NCI-H345 treated with DMSO at 0.1 percent for 48 hours (cell line): ENCODE results near the gene CNTNAP5.

Experiments used
- DNase-seq: peaks from one replicate; lab custom pipeline; 2025; ENCODE audit not compliant: unreplicated experiment; lab: John Stamatoyannopoulos, UW

Gene CNTNAP5

DNA sequence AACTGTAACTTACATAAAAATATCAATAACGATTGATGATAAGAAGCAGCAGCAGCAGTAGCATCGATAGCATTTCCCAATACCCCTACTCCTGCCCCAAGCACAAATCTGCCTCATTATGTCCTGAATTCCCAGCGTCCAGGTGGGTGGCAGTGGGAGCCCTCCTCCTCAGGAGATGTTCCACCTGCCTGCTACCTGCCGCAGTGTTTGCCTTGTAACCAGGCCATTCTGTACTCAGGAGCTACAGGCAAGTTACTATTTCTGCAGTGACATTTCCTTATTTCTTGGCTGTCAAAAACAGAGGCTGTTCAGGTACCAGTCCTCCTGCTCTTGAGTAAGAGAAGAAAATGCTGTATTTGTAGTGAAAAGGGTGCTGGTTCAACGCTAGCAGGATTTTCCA, 236.4 kb downstream of the CNTNAP5 start:
- no peak for DNase-seq

DNA sequence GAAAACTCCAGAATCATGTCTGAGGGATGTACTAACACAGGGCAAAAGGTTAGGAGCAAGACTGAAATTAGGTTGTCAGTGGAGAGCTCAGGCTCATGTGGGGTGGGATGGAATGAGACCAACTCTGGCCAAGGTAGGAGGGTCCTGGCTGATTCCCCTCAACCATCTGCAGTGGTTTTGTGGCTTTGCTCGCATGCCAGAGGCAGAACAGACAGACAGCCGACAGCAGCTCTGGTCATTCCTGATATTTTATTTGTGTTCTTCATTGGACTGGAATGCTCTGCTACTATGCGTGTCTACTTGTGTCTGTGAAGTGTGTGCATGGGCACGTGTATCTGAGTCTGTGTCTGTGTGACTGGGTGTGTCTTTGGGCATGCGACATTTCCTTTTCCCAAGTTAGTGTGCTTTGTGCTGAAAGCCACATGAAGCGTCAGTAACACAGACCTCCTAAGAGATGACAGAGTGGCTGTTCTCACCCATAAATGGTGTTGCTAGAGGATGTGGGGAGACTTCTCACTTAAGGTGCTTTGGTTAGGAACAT, 239.5 kb downstream of the CNTNAP5 start:
- no peak for DNase-seq

DNA sequence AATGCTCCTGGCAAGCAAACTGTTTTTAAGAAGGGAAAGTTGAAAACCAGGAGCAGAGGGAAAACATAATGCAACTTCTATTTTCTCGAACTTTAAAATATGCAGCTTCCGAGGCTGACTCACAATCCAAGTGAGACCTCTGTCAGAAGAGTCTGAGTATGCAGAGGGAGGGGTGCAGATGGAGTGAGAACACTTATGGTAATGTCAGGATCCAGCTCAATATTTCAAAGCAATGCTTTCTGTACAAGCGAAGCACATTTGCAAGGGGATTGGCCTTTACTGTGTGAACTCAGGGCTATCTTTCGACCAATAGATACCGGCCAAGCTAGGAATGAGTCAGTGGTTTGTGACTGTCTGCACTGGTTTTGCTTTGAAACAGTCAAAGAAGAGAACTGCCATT, 242.7 kb downstream of the CNTNAP5 start:
- no peak for DNase-seq

DNA sequence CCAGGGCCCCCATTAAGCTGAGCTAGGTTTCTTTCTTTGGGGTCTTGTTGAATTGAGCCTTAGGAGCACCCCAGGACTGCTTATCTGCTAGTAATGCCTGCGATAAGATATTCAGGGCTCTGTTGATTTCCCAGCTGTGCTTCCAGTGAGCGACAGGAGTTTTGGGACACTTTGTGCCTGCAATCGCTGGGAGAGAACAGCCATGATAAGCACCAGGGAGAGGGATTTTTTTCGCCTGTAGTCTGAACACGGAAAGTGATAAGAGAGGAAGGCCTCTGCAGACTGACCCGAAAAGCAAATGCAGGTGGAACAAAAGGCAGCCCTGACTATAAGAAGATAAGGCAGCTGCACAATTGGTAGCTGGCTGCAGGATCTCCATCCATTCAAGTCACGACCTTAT, 244.3 kb downstream of the CNTNAP5 start:
- DNase-seq: no peak

DNA sequence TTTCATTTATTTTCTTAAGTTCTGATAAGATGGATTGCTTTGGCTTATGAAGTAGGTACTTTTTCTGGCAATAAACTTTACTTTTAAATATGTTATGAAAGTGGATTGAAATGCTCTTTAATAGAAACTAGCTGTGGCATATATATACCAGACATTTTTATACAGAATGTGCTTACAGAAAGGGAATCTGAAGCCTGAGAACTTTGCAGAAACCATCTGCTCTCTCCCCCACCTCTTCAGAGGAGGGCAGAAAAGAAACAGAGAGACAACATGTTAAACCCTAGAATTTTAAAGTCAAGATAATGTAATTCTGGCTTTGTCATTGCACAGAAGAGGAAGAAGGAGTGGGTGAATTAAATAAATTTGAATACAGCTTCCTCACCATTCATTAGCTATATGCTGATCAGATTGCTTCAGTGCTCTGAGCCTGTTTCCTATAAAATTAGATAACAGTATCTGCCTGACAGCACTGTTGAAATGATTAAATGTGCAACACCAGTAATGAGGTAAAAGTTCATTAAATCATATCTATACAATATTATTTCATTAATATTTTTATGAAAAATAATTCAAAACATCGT, 247.3 kb downstream of the CNTNAP5 start:
- no peak for DNase-seq

DNA sequence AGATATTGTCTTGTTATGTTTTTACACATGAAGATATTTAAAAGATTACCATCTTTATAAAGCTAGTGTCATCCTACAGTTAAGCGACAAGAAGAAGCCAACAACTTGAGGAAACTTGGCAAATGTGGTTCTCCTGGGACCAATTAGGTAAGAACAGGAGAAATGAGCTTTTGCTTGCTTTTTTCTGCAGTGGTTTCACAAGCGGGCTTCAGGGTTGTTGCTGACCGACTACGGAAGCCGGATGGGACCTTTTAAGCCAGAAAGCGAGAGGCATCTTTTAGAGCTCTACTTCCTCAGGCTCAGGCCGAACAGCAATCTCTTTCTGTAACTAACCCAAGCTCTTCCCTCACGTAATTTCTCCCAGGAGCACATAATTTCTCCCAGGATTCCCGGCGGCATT, 256.5 kb downstream of the CNTNAP5 start:
- no peak for DNase-seq

DNA sequence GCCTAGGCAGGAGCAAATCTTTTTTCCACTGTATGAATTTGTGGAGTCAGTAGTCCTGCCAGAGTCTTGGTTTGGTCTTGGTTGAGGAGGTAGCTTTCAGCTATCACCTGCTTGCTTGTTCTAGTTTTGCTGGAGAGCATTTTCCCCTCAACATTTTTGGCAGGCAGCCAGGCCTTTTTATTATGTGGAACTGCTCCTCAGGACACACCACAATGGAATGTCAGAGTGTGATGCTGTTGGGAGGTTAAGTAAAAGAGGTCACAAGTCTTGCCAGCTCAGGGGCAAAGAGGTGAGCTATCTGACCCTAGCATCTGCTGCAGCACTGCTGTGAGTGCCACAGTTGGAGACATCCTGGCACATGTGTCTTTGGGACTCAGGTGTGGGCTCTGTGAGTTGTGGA, 258.0 kb downstream of the CNTNAP5 start:
- DNase-seq: peak; percentile 11

DNA sequence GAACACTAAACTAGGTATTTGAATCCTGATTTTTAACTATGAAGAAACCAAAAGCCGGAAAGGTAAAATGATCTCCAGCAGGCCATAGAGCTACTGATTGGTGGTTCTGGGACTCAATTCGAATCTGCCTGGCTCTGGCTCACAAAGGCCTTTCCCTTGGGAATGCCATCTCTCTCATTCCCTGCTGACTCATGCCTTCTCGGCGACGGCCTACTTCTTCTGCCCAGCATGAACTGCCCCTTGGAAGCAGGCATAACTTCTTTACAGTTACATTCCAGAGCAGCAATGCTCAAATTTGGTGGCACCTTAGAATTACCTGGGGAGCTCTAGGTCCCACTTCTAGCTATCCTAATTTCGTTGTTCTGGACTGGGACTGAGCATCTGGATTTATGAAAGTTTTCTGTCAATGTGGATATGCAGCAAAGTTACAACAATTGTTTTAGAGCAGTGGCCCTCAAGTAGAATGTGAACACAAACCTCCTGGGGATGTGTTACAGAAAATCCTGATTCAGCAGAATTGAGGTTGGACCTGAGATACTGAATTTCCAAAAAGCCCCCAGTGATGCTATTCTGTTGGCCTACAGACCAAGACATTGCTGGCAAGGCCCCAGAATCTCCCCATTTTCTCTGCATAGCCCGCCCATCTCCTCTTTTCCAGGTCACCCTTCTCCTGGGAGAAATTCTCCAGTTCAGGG, 261.1 kb downstream of the CNTNAP5 start:
- no peak for DNase-seq

DNA sequence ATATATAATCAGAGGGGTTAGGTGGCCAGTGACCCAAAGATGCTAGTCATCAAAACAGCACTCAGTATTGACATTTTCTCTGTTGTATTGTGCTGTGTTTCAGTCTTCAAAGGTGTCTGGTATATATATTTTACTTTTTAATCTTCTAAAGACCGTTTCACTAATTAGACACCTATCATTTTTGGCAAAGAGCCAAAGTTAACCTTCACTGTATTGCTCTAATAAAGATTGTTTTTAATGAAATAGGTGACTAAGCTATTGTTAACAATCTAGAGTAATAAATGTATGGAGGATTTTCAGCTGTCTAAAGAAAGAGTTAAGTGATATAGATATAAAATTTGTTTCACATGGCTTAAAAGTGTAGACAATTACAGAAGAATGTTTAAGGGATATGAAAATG, 264.0 kb downstream of the CNTNAP5 start:
- no peak for DNase-seq

DNA sequence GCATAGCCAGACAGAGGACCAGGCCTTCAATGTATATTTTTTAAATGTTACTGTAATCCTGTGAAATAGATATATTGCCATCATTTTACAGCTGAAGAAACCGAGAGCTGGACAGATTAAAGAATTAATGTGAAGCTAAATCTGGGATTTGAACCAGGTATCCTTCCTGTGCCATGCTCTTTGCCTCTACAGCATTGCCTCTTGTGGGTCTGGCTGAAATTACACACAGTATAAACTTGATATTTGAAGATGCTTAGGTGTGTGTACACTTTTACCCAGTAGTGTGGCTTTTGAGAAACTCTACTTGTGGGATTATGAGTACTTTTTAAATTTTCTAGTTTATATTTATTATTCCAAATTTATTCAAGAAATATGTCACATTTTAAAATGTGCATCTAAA, 264.5 kb downstream of the CNTNAP5 start:
- no peak for DNase-seq

DNA sequence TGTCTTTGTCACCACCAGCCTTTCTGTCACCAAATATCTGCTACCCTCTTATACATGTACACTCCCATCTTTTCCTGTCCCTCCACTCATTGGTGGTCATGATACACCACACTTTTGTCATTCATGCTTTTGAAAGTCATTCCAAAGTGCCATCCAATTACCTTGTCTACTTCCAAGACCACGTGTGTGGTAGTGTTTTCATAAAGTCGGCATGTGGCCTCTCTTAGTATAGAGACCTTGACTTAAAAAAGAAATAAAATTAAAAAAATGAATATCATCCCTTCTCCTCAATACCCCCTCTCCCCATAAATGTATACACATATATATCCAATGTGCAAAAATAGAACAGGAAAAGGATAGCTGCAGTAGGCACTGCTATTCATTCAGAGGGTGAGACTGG, 271.4 kb downstream of the CNTNAP5 start:
- no peak for DNase-seq

DNA sequence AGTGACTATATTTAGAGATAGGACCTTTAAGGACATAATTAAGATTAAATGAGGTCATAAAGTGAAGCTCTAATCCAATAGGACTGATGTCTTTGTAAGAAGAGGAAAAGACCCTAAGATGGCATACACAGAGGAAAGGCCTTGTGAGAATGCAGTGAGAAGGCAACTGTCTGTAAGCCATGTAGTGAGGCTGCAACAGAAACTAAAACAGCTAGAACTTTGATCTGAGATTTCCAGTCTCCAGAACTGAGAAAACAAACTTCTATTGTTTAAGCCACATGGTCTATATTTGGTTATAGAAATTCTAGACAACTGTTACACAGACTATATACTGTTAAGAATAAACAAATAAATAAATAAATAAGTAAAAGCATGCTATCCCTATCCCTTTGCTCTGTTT, 276.8 kb downstream of the CNTNAP5 start:
- DNase-seq: no peak

DNA sequence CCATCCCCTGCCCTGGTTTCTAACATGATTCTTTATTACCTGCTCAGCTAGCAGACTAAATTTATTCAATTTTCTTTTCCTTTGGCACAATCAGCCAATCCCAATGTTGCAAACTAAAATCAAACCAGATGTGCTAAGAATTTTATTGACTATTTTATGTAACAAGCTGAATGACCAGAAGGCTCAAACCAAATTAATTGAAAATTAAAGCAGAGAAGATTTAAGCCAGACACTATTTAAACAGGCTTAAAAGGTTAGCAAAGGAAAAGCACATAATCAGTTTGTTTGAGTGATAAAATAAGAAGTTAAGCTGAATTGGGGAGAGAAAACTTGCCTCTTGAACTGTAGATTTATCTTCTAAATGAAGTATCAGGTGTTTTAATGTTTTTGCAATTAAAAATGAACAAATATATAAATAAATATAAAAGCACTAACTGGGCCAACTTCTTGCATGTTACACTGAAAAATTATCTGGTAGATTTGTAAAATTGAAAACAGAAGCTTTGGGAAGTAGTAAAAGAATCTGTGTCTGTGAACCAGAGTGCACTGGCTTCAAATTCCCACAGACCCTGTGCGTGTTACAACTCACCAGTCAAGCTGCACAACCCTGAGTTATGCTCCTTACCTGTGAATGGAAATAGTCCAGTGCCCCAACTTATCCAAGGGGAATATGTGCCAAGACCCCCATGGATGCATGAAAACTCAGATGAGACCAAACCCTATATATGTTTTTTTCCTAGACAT, 283.4 kb downstream of the CNTNAP5 start:
- DNase-seq: no peak

DNA sequence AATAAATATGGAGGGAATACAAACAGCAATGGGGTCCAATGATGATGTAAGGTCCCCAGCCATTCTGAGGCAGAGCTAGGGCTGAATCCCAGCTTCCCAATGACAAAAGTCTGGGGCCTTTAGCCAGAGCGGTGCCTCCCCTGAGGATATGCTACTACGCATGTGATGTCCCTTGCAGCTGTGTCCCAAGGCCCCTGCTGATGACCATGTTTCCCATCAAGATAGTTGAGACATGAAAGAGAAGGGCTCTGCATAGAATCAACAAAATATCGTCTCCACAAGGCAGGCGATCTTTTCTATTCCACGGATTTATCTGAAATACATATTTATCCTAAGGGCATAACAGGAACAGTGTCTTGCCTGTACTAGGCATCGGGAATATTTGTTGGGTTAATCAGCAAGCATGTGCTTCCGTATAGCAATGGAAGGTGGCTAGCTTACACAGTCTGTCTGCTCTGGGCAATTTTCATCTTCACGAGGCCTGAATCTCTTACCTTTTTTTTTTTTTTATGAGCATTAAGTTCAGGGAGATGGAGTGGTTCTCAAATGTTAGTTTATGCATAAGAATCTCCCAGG, 284.6 kb downstream of the CNTNAP5 start:
- DNase-seq: no peak

DNA sequence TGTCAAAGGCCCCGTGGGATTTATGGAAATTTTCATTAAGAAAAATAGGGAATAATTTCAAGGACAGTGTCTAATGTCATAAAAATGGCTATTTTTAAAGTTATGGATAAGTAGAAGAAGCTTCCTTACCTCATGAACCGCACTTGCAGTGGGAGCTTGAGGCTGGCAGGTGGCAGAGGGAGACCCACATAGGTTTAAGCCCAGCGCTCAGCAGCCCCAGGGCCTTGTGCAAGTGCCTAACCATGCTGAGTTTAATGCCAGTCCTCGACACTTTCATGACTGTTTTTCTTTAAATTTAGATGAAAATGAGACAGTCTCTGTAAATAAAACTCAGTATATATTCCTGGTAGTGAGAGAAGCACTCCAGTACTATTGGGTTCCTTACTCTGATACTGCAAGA, 285.6 kb downstream of the CNTNAP5 start:
- no peak for DNase-seq

DNA sequence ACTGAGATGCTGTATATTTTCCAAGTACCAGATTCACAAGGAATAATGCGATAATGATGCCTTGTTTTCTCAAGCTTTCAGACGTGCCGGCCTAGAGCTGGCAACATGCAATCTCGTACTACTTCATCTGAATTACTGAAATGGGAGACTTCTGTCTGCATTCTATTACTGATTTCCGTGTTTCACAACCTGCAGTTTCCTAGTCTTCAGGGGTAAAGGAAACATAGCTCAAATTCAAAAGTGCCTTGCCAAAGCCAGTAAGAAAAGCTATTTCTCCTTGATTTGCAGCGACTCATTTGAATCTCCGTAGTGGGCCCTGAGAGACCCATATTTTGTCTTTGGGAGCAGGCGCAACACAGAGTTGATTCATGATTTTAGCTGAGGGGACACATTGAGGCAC, 289.0 kb downstream of the CNTNAP5 start:
- DNase-seq: no peak

DNA sequence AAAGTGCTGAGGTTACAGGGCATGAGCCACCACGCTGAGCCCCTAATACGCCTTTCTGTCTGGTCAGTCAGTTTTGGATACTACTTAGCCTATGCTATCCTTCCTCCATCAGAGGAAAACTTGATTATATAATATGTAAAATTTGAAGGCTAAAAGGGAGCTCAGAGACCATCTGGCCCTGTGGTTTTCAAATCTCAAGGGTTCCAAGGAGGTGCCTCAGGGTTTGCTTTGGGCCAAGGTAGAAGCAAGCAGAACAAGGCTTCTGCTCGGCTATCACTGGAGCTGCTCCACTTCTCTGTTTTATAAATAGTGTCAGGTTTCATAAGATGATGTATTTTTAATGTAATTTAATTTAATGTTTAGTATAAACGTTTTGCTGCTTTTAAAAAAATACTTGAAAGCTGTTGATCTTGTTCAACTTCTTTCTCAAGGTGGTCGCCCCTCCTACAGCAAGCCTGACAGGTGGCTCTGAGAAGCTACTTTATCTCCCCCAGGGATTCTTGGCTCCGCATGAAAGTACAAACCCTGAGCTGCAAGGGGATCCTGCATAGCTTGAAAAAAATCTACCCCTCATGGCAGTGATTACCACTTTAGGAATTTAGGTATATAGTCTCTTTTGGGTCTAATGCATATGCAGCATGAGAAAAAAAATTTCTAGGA, 290.3 kb downstream of the CNTNAP5 start:
- no peak for DNase-seq

DNA sequence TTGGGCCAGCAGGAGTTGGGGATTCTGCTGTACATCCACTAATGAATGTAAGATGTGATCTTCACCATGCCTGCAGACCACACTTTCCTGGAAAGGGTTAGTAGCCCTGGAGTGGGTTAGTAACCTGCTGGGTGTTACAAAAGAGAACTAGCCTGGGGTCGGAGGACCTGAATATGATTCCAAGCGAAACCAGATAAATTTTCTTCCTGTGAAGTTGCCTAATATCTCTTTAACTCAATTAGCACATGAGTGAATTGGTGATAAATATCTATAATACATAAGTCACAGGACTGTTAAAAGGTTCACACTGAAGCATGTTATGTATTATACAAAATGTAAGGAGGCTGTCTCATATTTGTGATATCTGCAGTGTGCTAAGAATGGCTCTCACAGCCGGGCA, 291.0 kb downstream of the CNTNAP5 start:
- no peak for DNase-seq

DNA sequence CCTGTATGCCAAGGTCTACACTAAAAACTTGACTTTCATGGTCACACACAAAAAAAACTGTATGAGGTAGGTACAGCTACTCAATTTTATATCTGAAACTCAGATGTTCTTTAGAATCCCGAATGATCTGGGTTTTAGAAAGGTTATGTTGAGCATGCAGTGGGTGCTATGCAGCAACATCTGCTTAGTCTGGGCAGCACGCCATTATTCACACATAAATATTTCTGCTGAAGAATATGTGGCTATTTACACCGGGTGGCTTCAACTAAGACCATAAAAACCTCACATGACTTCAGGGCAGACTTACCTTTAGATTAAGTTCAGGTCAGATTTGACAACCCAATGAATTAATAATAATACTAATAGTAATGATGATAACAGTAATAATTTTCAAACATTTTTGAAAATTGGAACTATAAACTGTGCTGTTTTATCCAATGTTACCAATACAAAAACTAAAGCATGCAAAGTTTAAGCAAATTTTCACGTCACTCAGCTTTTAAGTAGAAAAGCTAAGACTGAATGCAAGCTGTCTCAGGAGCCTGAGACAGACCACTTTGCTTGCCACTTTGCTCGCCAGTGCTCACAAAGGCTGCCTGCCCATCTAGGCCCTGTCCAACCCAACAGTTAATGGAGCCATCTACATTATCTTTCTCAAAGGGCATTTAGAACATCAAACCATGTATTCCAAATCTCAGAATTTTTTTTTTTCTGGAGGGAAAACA, 292.0 kb downstream of the CNTNAP5 start:
- no peak for DNase-seq

DNA sequence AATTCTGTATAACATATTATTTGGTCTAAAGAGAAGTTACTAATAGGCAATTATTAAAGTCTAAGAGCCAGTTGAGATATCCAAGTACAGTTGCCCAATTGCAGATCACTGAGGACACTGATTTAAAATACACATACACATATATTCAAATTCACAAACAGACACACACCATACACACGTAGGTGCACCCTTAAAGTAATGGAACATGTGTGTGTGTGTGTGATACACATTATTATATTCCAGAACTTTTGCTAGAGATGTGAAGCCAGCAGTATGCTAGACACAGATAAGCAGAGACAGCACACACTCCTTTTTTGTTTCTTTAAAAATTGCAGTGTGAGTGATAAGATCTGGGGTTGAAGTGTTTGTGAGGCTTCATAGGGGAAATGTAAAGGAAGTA, 292.5 kb downstream of the CNTNAP5 start:
- DNase-seq: no peak

DNA sequence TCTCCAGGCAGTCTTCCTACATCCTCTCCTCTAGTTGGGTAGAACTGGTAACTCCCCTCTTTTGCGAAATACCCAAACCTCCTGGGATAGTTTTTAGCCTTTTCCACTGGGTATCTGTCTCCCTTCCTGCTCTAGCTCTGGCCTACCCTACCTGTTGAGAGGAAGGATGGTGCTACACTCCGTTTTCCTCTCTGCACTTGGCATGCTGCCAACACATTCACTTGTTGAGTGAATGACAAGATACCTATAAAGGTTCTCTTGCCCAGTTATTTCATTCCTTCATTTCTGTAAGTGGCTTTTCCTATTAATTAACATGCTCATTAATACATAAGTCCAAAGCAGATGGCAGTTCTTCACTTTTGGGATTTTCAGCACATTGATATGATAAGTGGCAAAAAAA, 293.8 kb downstream of the CNTNAP5 start:
- DNase-seq: no peak
